CD4-positive, alpha-beta memory T cell (primary cell): ENCODE measurements around the gene ANAPC16. TPM values are rescaled to one million over a fixed set of nuclear protein-coding genes. Genes with fewer than 3 reads are reported as not detected.

ENCODE experiments used
- CTCF ChIA-PET: fragments of 350-600 bp; sonication (Branson Sonifier 250); formaldehyde crosslinking; loops from one replicate; lab custom pipeline; 2021; ENCODE audit warnings: inconsistent platforms; ENCODE audit not compliant: partially characterized antibody; lab: Charles Lee
- POLR2A ChIA-PET: fragments of 350-600 bp; sonication (Branson Sonifier 250); formaldehyde crosslinking; loops from one replicate; lab custom pipeline; 2021; ENCODE audit not compliant: partially characterized antibody; lab: Charles Lee
- DNase-seq, 5 donors: peaks; one replicate each; pipeline versions ENCODE4 v3.0.0 to v3.0.0-alpha.2; 2020 to 2022; ENCODE audit warnings: mixed read lengths in 1 of 5
- H3K27ac ChIP-seq: one replicate; pipeline ENCODE4 v1.7.0; 2013; ENCODE audit warnings: low read depth, low read length
- H3K27me3 ChIP-seq: 2 replicates; pipeline ENCODE4 v1.7.0; 2013; ENCODE audit warnings: mild to moderate bottlenecking, low read length, moderate library complexity; ENCODE audit not compliant: insufficient read depth
- H3K36me3 ChIP-seq: 2 replicates; pipeline ENCODE4 v1.7.0; 2013; ENCODE audit warnings: mild to moderate bottlenecking, low read length, moderate library complexity; ENCODE audit not compliant: insufficient read depth
- H3K4me1 ChIP-seq: 2 replicates; pipeline ENCODE4 v1.7.0; 2013; ENCODE audit warnings: mild to moderate bottlenecking, low read length, moderate library complexity; ENCODE audit not compliant: insufficient read depth
- H3K4me3 ChIP-seq, 2 donors: one replicate each; pipeline ENCODE4 v1.7.0; 2013; ENCODE audit warnings: low read length in 2 of 2, mild to moderate bottlenecking in 1 of 2
- H3K9me3 ChIP-seq, 2 donors: one replicate each; pipeline ENCODE4 v1.7.0; 2013; ENCODE audit warnings: low read length in 2 of 2, control low read depth in 1 of 2; ENCODE audit not compliant: control insufficient read depth in 1 of 2
- H3K27ac Mint-ChIP-seq, 7 donors: one replicate each; pipeline ENCODE4 v1.8.0; 2020 to 2021; ENCODE audit warnings: mixed read lengths in 7 of 7, mild to moderate bottlenecking in 6 of 7, inconsistent platforms in 3 of 7, moderate library complexity in 3 of 7
- H3K27me3 Mint-ChIP-seq, 2 donors: one replicate each; pipeline ENCODE4 v1.8.0; 2020 to 2021; ENCODE audit warnings: mixed read lengths in 2 of 2
- H3K36me3 Mint-ChIP-seq, 2 donors: one replicate each; pipeline ENCODE4 v1.8.0; 2020 to 2021; ENCODE audit warnings: mixed read lengths in 2 of 2, inconsistent platforms in 1 of 2, mild to moderate bottlenecking in 1 of 2
- H3K4me1 Mint-ChIP-seq, 4 donors: one replicate each; pipeline ENCODE4 v1.8.0; 2020 to 2021; ENCODE audit warnings: mixed read lengths in 4 of 4, mild to moderate bottlenecking in 1 of 4
- H3K4me3 Mint-ChIP-seq, 8 donors: one replicate each; pipeline ENCODE4 v1.8.0; 2020 to 2021; ENCODE audit warnings: mixed read lengths in 8 of 8, mild to moderate bottlenecking in 7 of 8, moderate library complexity in 6 of 8, inconsistent platforms in 3 of 8
- H3K9me3 Mint-ChIP-seq, 8 donors: one replicate each; pipeline ENCODE4 v1.8.0; 2020 to 2021; ENCODE audit warnings: mixed read lengths in 8 of 8, mild to moderate bottlenecking in 5 of 8, inconsistent platforms in 3 of 8, moderate library complexity in 1 of 8
- intact Hi-C: fragments of 100-400 bp; cut with micrococcal nuclease; formaldehyde crosslinking; loops from one replicate; pipeline ENCODE4 v1.15.1; 2023
- polyA plus RNA-seq, 2 donors: library from polyadenylated mRNA; unstranded; fragments of 300-500 nt; fragmentation: Illumina TruSeq; gene quantifications; one replicate each; pipeline ENCODE4 v1.2.3, GENCODE V29; 2021
- total RNA-seq, 2 experiments: library from RNA; stranded (reverse); gene quantifications; one replicate each; pipeline ENCODE4 v1.2.3, GENCODE V29; 2021

The ANAPC16 gene
- total and polyA plus RNA-seq, 4 experiments from 2014 or later = 114 to 472 (median 221) TPM

DNA sequence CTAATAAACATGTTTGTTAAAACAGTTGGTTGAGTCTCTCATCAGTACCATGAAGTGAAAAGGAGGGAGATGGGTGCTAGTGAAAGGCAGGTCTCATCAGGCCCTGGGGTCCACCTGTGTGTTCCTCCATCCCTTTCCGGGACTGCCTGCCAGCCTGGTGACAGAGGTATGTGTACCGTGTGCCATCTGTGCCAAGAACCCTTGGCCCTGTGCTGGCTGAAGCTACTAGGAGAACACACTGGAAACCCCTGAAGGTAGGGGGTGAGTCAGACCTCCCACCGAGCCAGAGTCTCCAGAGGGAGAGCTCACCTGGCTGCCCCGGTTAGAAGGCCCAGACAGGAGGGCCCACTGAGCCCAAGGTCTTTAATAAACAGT is 60.2 kb downstream of the ANAPC16 start:
- peaks cover 44% of the 10 kb centered on the region for H3K4me1 ChIP-seq
- Mint-ChIP-seq H3K4me1 (peaks cover 20 to 61% (median 43%) of the 10 kb centered on the region in 4 donors), H3K36me3 (peaks cover 21 to 29% of the 10 kb centered on the region in 2 donors), H3K27ac (peak overlapping the region; percentile 83 to 99 (median 96)), H3K9me3 (peaks cover 0 to 2% (median 0%) of the 10 kb centered on the region in 8 donors), H3K4me3 (peak overlapping the region; percentile 96 to 100 (median 98)), H3K27me3 (no peaks in the 10 kb centered on the region)
- DNase-seq = peak in 2 of 5 donors; percentile 20 to 67
- no peaks in the 10 kb centered on the region for H3K9me3 ChIP-seq
- peaks cover 20% of the 10 kb centered on the region for H3K36me3 ChIP-seq
- H3K27me3 ChIP-seq = no peaks in the 10 kb centered on the region
- peak overlapping the region; percentile 99 for H3K27ac ChIP-seq
- POLR2A ChIA-PET = interaction anchor here (0.8 to 7.7 kb wide), 16 partner anchors 8 to 189 kb away, joined by 3 to 161 read pairs (median 40); partner anchors contain the start of genes ANAPC16, ASCC1, DNAJB12 and SPOCK2
- intact Hi-C loops = no loop called here
- peak overlapping the region; percentile 99 to 100 for H3K4me3 ChIP-seq
- CTCF ChIA-PET = interaction anchor here (0.7 to 5.3 kb wide), 20 partner anchors 8 to 150 kb away, joined by 3 to 168 read pairs (median 18); no protein-coding TSS in a partner anchor

DNA sequence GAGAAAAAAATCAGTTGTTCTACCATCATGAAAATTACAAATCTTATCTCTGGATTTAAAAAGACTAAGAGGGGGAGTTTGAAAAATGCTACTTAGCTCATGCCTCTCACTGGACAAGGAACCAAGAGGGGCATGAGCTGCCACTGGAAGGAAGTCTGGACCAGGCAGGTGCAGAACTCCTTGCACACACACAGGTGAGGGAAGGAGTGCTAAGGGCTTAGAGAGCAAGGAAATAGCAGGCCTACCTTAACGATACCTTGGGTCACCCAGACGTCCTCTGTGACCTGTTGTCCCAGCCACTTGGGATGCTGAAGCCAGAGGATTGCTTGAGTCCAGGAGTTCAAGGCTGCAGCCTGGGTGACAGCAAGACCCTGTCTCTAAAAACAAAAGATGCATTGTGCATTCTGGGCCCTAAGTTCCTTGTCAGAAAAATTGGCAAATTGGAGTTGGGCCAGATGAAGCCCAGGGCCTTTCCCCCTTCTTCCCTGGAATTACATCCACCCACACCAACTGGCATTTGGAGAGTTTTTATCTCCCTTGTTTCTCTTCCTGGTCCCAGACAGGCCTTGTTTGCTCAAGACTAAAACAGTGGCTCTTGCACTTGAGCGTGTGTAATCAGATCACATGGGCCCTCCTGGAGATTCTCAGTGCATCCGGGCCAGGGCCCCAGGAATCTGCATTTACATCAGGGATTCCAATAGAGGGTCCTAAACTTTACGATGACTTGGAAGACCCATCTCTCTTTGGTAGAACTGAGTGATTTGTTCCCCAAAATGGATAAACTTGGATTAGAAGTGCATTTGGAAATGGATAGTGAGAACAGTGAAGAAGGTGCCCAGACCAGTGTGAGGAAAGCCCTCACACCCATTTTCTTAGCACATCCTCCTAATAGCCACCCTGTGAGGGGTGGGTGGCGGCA is 60.9 kb downstream of the ANAPC16 start:
- Mint-ChIP-seq H3K9me3 (peaks cover 0 to 2% (median 0%) of the 10 kb centered on the region in 8 donors), H3K36me3 (peaks cover 21 to 29% of the 10 kb centered on the region in 2 donors), H3K4me3 (peak overlapping the region; percentile 96 to 100 (median 98)), H3K4me1 (peaks cover 20 to 60% (median 43%) of the 10 kb centered on the region in 4 donors), H3K27ac (peak overlapping the region; percentile 83 to 99 (median 96)), H3K27me3 (no peaks in the 10 kb centered on the region)
- no peaks in the 10 kb centered on the region for H3K9me3 ChIP-seq
- peak overlapping the region; percentile 99 for H3K27ac ChIP-seq
- H3K4me1 ChIP-seq = peaks cover 42% of the 10 kb centered on the region
- POLR2A ChIA-PET = interaction anchor here (0.8 to 7.7 kb wide), 13 partner anchors 8 to 61 kb away, joined by 3 to 161 read pairs (median 49); partner anchors contain the start of genes ANAPC16 and ASCC1
- peak overlapping the region in 1 of 2 donors; percentile 100 for H3K4me3 ChIP-seq
- no peaks in the 10 kb centered on the region for H3K27me3 ChIP-seq
- intact Hi-C loops = no loop called here
- no peak for DNase-seq
- CTCF ChIA-PET = interaction anchor here (0.6 to 5.3 kb wide), 14 partner anchors 10 to 192 kb away, joined by 3 to 168 read pairs (median 11); no protein-coding TSS in a partner anchor
- H3K36me3 ChIP-seq = peaks cover 20% of the 10 kb centered on the region

DNA sequence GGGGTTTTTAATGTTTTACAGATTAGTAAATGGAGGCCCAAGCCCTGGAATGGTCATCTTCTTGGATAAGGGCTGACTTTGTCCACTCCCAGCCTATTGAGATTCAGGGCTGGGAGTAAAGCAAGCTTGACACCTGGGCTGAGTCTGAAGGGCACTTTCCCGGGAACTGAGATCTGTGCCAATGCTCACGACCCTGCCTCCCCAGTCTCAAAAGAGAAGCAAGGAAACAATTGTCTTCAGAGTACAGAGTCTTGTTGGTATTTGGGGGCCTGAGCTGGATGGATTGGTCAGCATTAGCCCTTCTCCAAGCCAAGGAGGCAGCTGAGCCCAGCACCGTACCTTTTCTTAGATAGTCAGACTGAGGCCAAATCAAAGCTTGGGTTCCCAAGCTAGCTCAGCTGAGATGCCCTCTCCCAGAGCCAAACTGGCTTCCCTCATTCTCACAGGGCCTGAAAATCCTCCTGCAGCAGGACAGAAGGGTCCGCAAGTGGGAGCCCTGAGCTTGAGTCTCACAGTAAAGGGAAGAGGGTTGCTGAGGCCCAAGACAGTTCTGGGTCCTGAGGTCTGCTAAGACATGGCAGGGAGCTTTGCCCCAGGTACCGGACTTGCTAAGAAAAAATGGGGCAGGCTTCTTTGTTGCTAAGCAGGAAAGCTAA is 61.7 kb downstream of the ANAPC16 start:
- Mint-ChIP-seq H3K27ac (peak overlapping the region; percentile 75 to 99 (median 88)), H3K4me3 (peak overlapping the region in 2 of 8 donors; percentile 30 to 98), H3K27me3 (no peaks in the 10 kb centered on the region), H3K9me3 (peaks cover 0 to 2% (median 0%) of the 10 kb centered on the region in 8 donors), H3K4me1 (peaks cover 20 to 55% (median 39%) of the 10 kb centered on the region in 4 donors), H3K36me3 (peaks cover 21 to 29% of the 10 kb centered on the region in 2 donors)
- Histone ChIP-seq H3K27ac (peak overlapping the region; percentile 31), H3K27me3 (no peaks in the 10 kb centered on the region), H3K4me3 (peak overlapping the region in 1 of 2 donors; percentile 100), H3K36me3 (peaks cover 20% of the 10 kb centered on the region), H3K9me3 (no peaks in the 10 kb centered on the region), H3K4me1 (peaks cover 38% of the 10 kb centered on the region)
- intact Hi-C loops = no loop called here
- no peak for DNase-seq
- POLR2A ChIA-PET = interaction anchor here (0.8 to 7.7 kb wide), 8 partner anchors 7 to 62 kb away, joined by 3 to 156 read pairs (median 12); partner anchors contain the start of genes ANAPC16 and ASCC1
- CTCF ChIA-PET = interaction anchor here (0.6 to 2.9 kb wide), 10 partner anchors 14 to 193 kb away, joined by 3 to 10 read pairs (median 4); no protein-coding TSS in a partner anchor

DNA sequence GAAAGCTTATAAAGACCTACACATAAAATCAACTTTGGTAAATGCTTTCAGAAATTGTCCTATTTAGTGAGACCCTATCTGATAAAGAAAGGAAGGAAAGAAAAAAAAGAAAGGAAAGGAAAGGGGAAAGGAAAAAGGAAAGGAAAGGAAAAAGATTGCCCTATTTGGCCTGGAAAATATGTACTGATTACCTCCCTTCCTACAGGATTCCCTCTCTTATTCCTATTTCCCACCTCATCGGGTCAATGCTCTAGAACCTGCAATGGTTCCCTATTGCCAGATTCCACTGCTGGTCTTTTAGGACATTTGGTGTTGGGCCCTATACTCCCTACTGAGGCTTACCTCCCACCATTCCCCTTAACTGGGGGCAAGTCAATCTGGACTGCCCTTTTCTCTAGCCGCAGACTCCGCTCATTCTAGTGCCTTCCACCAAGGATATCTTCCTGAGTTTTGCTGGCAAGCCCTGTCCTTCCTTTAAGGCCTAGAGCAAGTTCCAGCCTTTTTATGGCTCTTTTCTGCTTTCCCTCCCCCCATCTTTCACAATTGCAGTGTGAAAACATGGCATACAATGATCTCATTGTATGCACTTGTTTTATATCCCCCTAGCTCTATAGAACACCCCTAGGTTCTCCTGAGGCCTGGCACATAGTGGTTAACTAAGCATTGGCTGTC is 62.3 kb downstream of the ANAPC16 start:
- peak overlapping the region in 3 of 8 donors; percentile 16 to 29 (median 24) for H3K4me3 Mint-ChIP-seq
- peak overlapping the region; percentile 6 to 98 (median 83) for H3K27ac Mint-ChIP-seq
- no peaks in the 10 kb centered on the region for H3K27me3 Mint-ChIP-seq
- no peaks in the 10 kb centered on the region for H3K27me3 ChIP-seq
- peaks cover 22 to 56% (median 38%) of the 10 kb centered on the region in 4 donors for H3K4me1 Mint-ChIP-seq
- DNase-seq = no peak
- ChIA-PET CTCF (interaction anchor here (0.8 to 2.9 kb wide), 10 partner anchors 13 to 194 kb away, joined by 3 to 10 read pairs (median 4); no protein-coding TSS in a partner anchor), POLR2A (interaction anchor here (0.8 to 7.7 kb wide), 9 partner anchors 12 to 62 kb away, joined by 3 to 156 read pairs (median 4); partner anchors contain the start of genes ANAPC16 and ASCC1)
- peaks cover 0 to 2% (median 0%) of the 10 kb centered on the region in 8 donors for H3K9me3 Mint-ChIP-seq
- H3K4me3 ChIP-seq = no peak overlapping the region
- H3K27ac ChIP-seq = peak overlapping the region; percentile 31
- no peaks in the 10 kb centered on the region for H3K9me3 ChIP-seq
- intact Hi-C loops = no loop called here
- H3K36me3 Mint-ChIP-seq = peaks cover 21 to 29% of the 10 kb centered on the region in 2 donors
- peaks cover 20% of the 10 kb centered on the region for H3K36me3 ChIP-seq
- peaks cover 31% of the 10 kb centered on the region for H3K4me1 ChIP-seq

DNA sequence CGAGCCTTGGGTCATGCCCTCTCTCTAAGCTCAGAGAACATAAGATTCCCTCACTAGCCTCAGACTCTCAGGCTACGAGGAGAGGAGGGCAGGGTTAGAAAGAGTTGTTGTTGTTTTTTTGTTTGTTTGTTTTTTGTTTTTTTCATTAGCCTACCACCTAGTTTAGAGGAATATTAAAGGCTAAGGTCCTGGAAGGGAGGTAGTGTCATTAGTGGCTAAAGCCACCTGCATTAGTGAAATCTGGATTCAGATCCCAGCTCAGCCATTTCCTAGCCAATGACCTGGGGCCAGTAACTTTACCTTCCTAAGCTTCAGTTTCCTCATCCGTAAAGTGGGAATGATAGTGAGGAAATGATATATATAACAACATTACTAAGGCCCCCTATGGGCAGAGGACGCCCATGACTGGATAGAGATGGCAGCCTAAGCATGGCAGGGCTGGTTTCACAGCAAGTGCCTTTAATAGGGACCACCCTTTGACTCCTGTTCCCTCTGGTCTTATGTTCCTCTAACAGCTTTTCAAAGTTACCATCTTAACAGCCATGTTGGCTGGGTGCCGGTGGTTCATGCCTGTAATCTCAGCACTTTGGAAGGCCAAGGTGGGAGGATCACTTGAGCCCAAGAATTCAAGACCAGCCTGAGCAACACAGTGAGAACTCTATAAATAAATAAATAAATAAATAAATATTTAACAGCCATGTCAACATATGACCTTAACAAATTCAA is 63.0 kb downstream of the ANAPC16 start:
- Histone ChIP-seq H3K4me3 (no peak overlapping the region), H3K4me1 (peaks cover 30% of the 10 kb centered on the region), H3K9me3 (no peaks in the 10 kb centered on the region), H3K36me3 (peaks cover 20% of the 10 kb centered on the region), H3K27me3 (no peaks in the 10 kb centered on the region), H3K27ac (no peak overlapping the region)
- peak overlapping the region in 2 of 8 donors; percentile 16 to 24 for H3K4me3 Mint-ChIP-seq
- H3K27ac Mint-ChIP-seq = peak overlapping the region in 6 of 7 donors; percentile 55 to 88 (median 83)
- H3K36me3 Mint-ChIP-seq = peaks cover 21 to 23% of the 10 kb centered on the region in 2 donors
- no peak for DNase-seq
- ChIA-PET POLR2A (interaction anchor here (1.2 to 7.7 kb wide), 9 partner anchors 14 to 63 kb away, joined by 3 to 156 read pairs (median 4); partner anchors contain the start of genes ANAPC16 and ASCC1), CTCF (interaction anchor here (1.0 to 2.9 kb wide), 5 partner anchors 14 to 59 kb away, joined by 3 to 10 read pairs (median 5); no protein-coding TSS in a partner anchor)
- H3K4me1 Mint-ChIP-seq = peaks cover 24 to 50% (median 38%) of the 10 kb centered on the region in 4 donors
- H3K27me3 Mint-ChIP-seq = no peaks in the 10 kb centered on the region
- peaks cover 0 to under 1% (median 0%) of the 10 kb centered on the region in 8 donors for H3K9me3 Mint-ChIP-seq
- intact Hi-C loops = no loop called here
